ENCODE data around the gene WDFY4. TPM values are rescaled to one million over a fixed set of nuclear protein-coding genes. Genes with fewer than 3 reads are reported as not detected.

WDFY4 gene
- total and polyA plus RNA-seq, 2 donors (not counting 3 experiments of a cell fraction or from before 2014, with no cell fraction given) = 10.1 to 10.2 TPM

DNA sequence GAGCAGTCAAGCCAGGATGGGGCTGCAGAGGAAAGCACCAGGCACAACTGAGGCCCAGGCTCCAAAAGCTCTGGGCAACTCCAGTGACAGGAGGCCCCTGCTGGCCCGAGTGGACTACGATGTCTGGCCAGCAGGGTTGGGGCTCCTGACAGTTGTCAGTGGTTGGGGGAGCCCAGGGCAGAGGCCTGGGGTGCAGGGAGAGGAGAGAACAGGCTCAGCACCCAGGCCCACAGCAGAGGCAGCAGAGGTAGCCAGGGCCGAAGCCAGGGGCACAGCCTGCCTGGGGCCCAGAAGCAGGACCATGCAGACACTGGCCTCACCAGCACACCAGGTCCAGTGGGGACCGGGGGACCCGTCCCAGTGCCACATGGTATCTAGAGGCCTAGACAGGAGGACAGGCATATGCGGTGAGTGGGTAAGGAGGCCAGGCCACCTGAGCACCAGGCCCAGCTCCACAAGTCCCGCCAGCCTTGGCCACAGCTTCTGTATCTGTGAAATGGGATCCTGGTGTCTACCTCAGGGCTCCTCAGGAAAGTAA, 301.0 kb downstream of the WDFY4 start:
- Histone ChIP-seq H3K9me1 (replicated peaks; ENCODE audit: control insufficient read depth, extremely low read depth, insufficient read depth, low read length) (no peaks in the 10 kb centered on the region), H3K4me2 (ENCODE audit: insufficient read depth, low read length) (no peak overlapping the region), H3K4me1 (ENCODE audit: control insufficient read depth, extremely low read depth, insufficient read depth, low read length) (no peaks in the 10 kb centered on the region), H3K4me3 (replicated peaks in 1 of 3; ENCODE audit: insufficient read depth in 1 of 3, low read depth in 1 of 3, low read length in 3 of 3) (no peak overlapping the region), H3K27me3 (ENCODE audit: control insufficient read depth in 2 of 2, insufficient read depth in 2 of 2, low read length in 2 of 2) (peaks cover 0 to 4% of the 10 kb centered on the region in 2 experiments), H3K79me2 (ENCODE audit: control insufficient read depth, insufficient read depth, low read length) (no peaks in the 10 kb centered on the region), H3K36me3 (ENCODE audit: control insufficient read depth in 2 of 2, extremely low read depth in 1 of 2, insufficient read depth in 2 of 2, low read length in 2 of 2) (no peaks in the 10 kb centered on the region), H4K20me1 (replicated peaks; ENCODE audit: control insufficient read depth, extremely low read depth, insufficient read depth, low read length) (no peaks in the 10 kb centered on the region), H3K27ac (ENCODE audit: insufficient read depth, low read depth, low read length) (no peak overlapping the region), H3K9me3 (replicated peaks; ENCODE audit: control insufficient read depth, insufficient read depth, low read length) (no peaks in the 10 kb centered on the region), H2AFZ (ENCODE audit: low read depth, low read length) (no peak overlapping the region), H3K9ac (replicated peaks; ENCODE audit: extremely low read depth, insufficient read depth, low read length) (no peak overlapping the region)
- ChIA-PET CTCF (interaction anchor here (1.7 kb wide), 1 partner anchor 39 kb away, joined by 4 read pairs; no protein-coding TSS in a partner anchor), POLR2A (no interaction called here)
- dilution Hi-C loops (cut with MboI; ENCODE audit: extremely low pct_ligation_motif_present, low sequenced_read_pairs) (no loop called here), intact Hi-C loops (cut with micrococcal nuclease) (no loop called here)
- TF ChIP-seq JUN (IDR thresholded peaks at IDR 0.05; ENCODE audit: borderline replicate concordance, insufficient read depth, insufficient read length, low read depth) = no peak
- no peak for TF ChIP-seq EZH2 (IDR thresholded peaks at IDR 0.05; ENCODE audit: borderline replicate concordance, low read depth, low read length, severe bottlenecking)
- no peak for TF ChIP-seq POLR2AphosphoS5 (IDR thresholded peaks at IDR 0.05; ENCODE audit: insufficient read depth, low read depth, low read length)
- TF ChIP-seq, protein P1, sequence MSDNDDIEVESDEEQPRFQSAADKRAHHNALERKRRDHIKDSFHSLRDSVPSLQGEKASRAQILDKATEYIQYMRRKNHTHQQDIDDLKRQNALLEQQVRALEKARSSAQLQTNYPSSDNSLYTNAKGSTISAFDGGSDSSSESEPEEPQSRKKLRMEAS (IDR thresholded peaks at IDR 0.05; ENCODE audit: insufficient read depth, insufficient read length) = no peak
- TF ChIP-seq MYC (IDR thresholded peaks at IDR 0.05; ENCODE audit: low read depth, low read length) = no peak
- TF ChIP-seq, protein P2, sequence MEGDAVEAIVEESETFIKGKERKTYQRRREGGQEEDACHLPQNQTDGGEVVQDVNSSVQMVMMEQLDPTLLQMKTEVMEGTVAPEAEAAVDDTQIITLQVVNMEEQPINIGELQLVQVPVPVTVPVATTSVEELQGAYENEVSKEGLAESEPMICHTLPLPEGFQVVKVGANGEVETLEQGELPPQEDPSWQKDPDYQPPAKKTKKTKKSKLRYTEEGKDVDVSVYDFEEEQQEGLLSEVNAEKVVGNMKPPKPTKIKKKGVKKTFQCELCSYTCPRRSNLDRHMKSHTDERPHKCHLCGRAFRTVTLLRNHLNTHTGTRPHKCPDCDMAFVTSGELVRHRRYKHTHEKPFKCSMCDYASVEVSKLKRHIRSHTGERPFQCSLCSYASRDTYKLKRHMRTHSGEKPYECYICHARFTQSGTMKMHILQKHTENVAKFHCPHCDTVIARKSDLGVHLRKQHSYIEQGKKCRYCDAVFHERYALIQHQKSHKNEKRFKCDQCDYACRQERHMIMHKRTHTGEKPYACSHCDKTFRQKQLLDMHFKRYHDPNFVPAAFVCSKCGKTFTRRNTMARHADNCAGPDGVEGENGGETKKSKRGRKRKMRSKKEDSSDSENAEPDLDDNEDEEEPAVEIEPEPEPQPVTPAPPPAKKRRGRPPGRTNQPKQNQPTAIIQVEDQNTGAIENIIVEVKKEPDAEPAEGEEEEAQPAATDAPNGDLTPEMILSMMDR (IDR thresholded peaks at IDR 0.05; ENCODE audit: extremely low read depth in 1 of 2, insufficient read depth in 1 of 2, low read depth in 1 of 2, low read length in 2 of 2) = no peak
- no peak for TF ChIP-seq POLR2A (IDR thresholded peaks at IDR 0.05; ENCODE audit: low read depth, low read length)
- no peak for TF ChIP-seq FOS (IDR thresholded peaks at IDR 0.05; ENCODE audit: borderline replicate concordance, insufficient read depth, low read length)
- no peak for TF ChIP-seq GATA2 (IDR thresholded peaks at IDR 0.05; ENCODE audit: insufficient read depth, insufficient read length, low read depth, low read length)
- no TSS peak for BruUV-seq (replicated peaks)
- no peak for DNase-seq (ENCODE audit: low read depth, low spot score)
- no peak for FAIRE-seq
